Ascending aorta (tissue), 2 donors: ENCODE measurements around the gene ARVCF. TPM values are rescaled to one million over a fixed set of nuclear protein-coding genes. Genes with fewer than 3 reads are reported as not detected.

ENCODE experiments used
- DNase-seq, 2 donors: peaks; one replicate each; pipeline ENCODE4 v3.0.0-alpha.2; 2019; ENCODE audit warnings: low spot score in 2 of 2
- H3K27ac ChIP-seq, 2 donors: fragments of 200-600 bp; sonication (generic); one replicate each; pipeline ENCODE4 v1.5.1; 2016 to 2017; ENCODE audit warnings: mild to moderate bottlenecking in 1 of 2
- H3K27me3 ChIP-seq: fragments of 200-600 bp; sonication (generic); one replicate; pipeline ENCODE4 v1.5.1; 2017
- H3K36me3 ChIP-seq, 2 donors: fragments of 200-600 bp; sonication (generic); one replicate each; pipeline ENCODE4 v1.5.1; 2016
- H3K4me1 ChIP-seq, 2 donors: fragments of 200-600 bp; sonication (generic); one replicate each; pipeline ENCODE4 v1.5.1; 2016 to 2017; ENCODE audit warnings: mild to moderate bottlenecking in 1 of 2
- H3K4me3 ChIP-seq, 2 donors: fragments of 200-600 bp; sonication (generic); one replicate each; pipeline ENCODE4 v1.5.1; 2016 to 2017; ENCODE audit warnings: mild to moderate bottlenecking in 1 of 2
- H3K9me3 ChIP-seq, 2 donors: fragments of 200-600 bp; sonication (generic); one replicate each; pipeline ENCODE4 v1.5.1; 2016
- intact Hi-C: fragments of 100-400 bp; cut with DNase I; formaldehyde crosslinking; loops from one replicate; pipeline ENCODE4 v1.15.1; 2023
- total RNA-seq: library from RNA; depleted of rRNA; stranded (reverse); fragments of >200 nt; gene quantifications from one replicate; pipeline ENCODE4 v1.1.0, GENCODE V29; 2016
- TF ChIP-seq, protein P1 (sequence below), 3 experiments: fragments of 200-600 bp in 2 of 3; fragments of 450-650 bp in 1 of 3; sonication (generic) in 2 of 3; IDR thresholded peaks; one replicate each; pipeline ENCODE4 v1.5.1; 2016 to 2019; ENCODE audit warnings: antibody characterized with exemption in 3 of 3, mild to moderate bottlenecking in 1 of 3, moderate library complexity in 1 of 3

The ARVCF gene
- total RNA-seq, 1 donor from 2014 or later: 252 TPM

DNA sequence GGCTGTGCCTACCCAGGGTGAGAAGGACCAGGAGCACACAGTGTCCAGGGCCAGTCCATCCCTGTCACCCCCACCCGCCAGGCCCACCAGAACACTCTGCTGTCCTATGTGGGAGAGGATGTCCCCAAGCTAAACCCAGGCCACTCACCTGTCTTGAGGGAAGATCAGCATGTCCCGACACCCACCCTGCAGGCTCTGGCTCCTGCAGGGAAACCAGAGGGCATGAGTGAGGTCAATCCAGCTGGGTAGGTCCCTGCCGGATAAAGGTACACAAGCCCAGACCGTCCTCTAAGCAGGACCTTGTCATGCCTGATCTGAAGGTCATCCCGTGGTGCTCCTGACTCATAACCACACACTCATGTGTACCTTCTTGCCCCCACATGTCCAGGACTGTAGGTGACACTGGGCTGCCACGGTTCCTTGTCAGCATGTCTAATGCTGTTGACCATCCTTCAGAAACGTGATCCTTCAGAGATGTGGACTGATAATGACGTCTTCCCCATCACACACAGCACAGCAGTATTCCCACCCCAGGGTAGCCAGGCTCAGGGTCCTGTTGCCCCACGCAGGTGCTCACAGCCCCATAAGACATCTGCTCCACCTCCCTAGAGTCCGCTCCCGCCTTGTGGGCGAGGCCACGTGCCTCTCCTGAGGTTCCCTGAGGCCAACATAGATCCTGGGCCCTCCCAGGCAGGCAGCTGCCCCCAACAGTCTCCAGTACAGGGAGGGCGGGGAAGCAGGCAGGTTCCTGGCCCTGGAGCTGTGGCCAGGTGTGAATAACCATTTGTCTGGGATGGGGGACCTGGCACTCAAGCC lies 6.1 kb downstream of the ARVCF start:
- Histone ChIP-seq H3K4me1 (peaks cover 6% of the 10 kb centered on the region in 2 donors), H3K4me3 (no peak overlapping the region), H3K36me3 (no peaks in the 10 kb centered on the region), H3K9me3 (no peaks in the 10 kb centered on the region), H3K27ac (no peak overlapping the region), H3K27me3 (no peaks in the 10 kb centered on the region)
- TF ChIP-seq, protein P1, sequence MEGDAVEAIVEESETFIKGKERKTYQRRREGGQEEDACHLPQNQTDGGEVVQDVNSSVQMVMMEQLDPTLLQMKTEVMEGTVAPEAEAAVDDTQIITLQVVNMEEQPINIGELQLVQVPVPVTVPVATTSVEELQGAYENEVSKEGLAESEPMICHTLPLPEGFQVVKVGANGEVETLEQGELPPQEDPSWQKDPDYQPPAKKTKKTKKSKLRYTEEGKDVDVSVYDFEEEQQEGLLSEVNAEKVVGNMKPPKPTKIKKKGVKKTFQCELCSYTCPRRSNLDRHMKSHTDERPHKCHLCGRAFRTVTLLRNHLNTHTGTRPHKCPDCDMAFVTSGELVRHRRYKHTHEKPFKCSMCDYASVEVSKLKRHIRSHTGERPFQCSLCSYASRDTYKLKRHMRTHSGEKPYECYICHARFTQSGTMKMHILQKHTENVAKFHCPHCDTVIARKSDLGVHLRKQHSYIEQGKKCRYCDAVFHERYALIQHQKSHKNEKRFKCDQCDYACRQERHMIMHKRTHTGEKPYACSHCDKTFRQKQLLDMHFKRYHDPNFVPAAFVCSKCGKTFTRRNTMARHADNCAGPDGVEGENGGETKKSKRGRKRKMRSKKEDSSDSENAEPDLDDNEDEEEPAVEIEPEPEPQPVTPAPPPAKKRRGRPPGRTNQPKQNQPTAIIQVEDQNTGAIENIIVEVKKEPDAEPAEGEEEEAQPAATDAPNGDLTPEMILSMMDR (IDR thresholded peaks at IDR 0.05): no peak
- DNase-seq: no peak
- intact Hi-C loops: no loop called here

- H3K36me3 ChIP-seq: no peaks in the 10 kb centered on the region
- H3K27ac ChIP-seq: no peak overlapping the region
- H3K27me3 ChIP-seq: no peaks in the 10 kb centered on the region
- H3K4me1 ChIP-seq: peaks cover 6% of the 10 kb centered on the region in 2 donors
- H3K4me3 ChIP-seq: no peak overlapping the region
- intact Hi-C loops: no loop called here
- TF ChIP-seq, protein P1 (IDR thresholded peaks at IDR 0.05): no peak
- no peak for DNase-seq
- H3K9me3 ChIP-seq: no peaks in the 10 kb centered on the region
Observed at GRCh38 chr22:20009582-20010306, 6.9 kb downstream of the ARVCF start.

GRCh38 chr22:20009018-20009491 lies 7.6 kb downstream of the ARVCF start:
- no peak for DNase-seq
- Histone ChIP-seq H3K27ac (no peak overlapping the region), H3K9me3 (no peaks in the 10 kb centered on the region), H3K27me3 (no peaks in the 10 kb centered on the region), H3K36me3 (no peaks in the 10 kb centered on the region), H3K4me3 (no peak overlapping the region), H3K4me1 (peaks cover 6% of the 10 kb centered on the region in 2 donors)
- intact Hi-C loops: no loop called here
- TF ChIP-seq, protein P1 (IDR thresholded peaks at IDR 0.05): no peak

GRCh38 chr22:20008221-20008995 lies 8.2 kb downstream of the ARVCF start:
- peaks cover 4 to 6% of the 10 kb centered on the region in 2 donors for H3K4me1 ChIP-seq
- no peaks in the 10 kb centered on the region for H3K36me3 ChIP-seq
- no peak for DNase-seq
- H3K9me3 ChIP-seq: no peaks in the 10 kb centered on the region
- no peak overlapping the region for H3K27ac ChIP-seq
- intact Hi-C loops: no loop called here
- TF ChIP-seq, protein P1 (IDR thresholded peaks at IDR 0.05): no peak
- H3K4me3 ChIP-seq: no peak overlapping the region
- H3K27me3 ChIP-seq: no peaks in the 10 kb centered on the region

GRCh38 chr22:20004464-20004863 lies 12.2 kb downstream of the ARVCF start:
- TF ChIP-seq, protein P1 (IDR thresholded peaks at IDR 0.05): no peak
- Histone ChIP-seq H3K4me1 (peaks cover 4 to 7% of the 10 kb centered on the region in 2 donors), H3K27ac (no peak overlapping the region), H3K9me3 (no peaks in the 10 kb centered on the region), H3K36me3 (no peaks in the 10 kb centered on the region), H3K27me3 (no peaks in the 10 kb centered on the region), H3K4me3 (no peak overlapping the region)
- no peak for DNase-seq
- intact Hi-C loops: no loop called here
